Smooth muscle cell (in vitro differentiated cells): ENCODE data around the gene RHOU. TPM values are rescaled to one million over a fixed set of nuclear protein-coding genes. Genes with fewer than 3 reads are reported as not detected.
"Not testable (repeated sequence)": the region's sequence is repeated elsewhere in the genome, so short reads cannot be mapped to it uniquely, and the experiment has no call there.

Experiments used
- DNase-seq: peaks from one replicate; lab custom pipeline; 2025; ENCODE audit not compliant: unreplicated experiment; lab: John Stamatoyannopoulos, UW
- H2AFZ ChIP-seq: fragments of 200-600 bp; sonication (generic); 2 replicates; pipeline ENCODE4 v1.6.0; 2016; ENCODE audit warnings: antibody characterized with exemption, low read depth, mild to moderate bottlenecking
- H3F3A ChIP-seq: fragments of 200-600 bp; sonication (generic); 2 replicates; pipeline ENCODE4 v1.6.0; 2017; ENCODE audit warnings: antibody characterized with exemption, low read depth
- H3K27ac ChIP-seq: fragments of 200-600 bp; sonication (generic); 2 replicates; pipeline ENCODE4 v1.5.1; 2016; ENCODE audit warnings: low read depth, mild to moderate bottlenecking
- H3K27me3 ChIP-seq: fragments of 200-600 bp; sonication (generic); 2 replicates; pipeline ENCODE4 v1.6.1; 2016; ENCODE audit warnings: low read depth, mild to moderate bottlenecking
- H3K36me3 ChIP-seq: fragments of 200-600 bp; sonication (generic); 2 replicates; pipeline ENCODE4 v1.5.1; 2016; ENCODE audit warnings: low read depth
- H3K4me1 ChIP-seq: fragments of 200-600 bp; sonication (generic); 2 replicates; pipeline ENCODE4 v1.5.1; 2016; ENCODE audit warnings: low read depth
- H3K4me2 ChIP-seq: fragments of 200-600 bp; sonication (generic); 2 replicates; pipeline ENCODE4 v1.6.0; 2016; ENCODE audit warnings: mild to moderate bottlenecking
- H3K4me3 ChIP-seq: fragments of 200-600 bp; sonication (generic); 2 replicates; pipeline ENCODE4 v1.5.1; 2016; ENCODE audit warnings: mild to moderate bottlenecking
- H3K79me2 ChIP-seq: fragments of 200-600 bp; sonication (generic); 2 replicates; pipeline ENCODE4 v1.6.0; 2016; ENCODE audit warnings: low read depth, mild to moderate bottlenecking
- H3K9ac ChIP-seq: fragments of 200-600 bp; sonication (generic); 2 replicates; pipeline ENCODE4 v1.6.0; 2016; ENCODE audit warnings: low read depth
- H3K9me3 ChIP-seq: fragments of 200-600 bp; sonication (generic); replicated peaks from 2 replicates; pipeline ENCODE4 v1.5.1; 2016; ENCODE audit warnings: low read depth
- H4K20me1 ChIP-seq: fragments of 200-600 bp; sonication (generic); 2 replicates; pipeline ENCODE4 v1.6.0; 2016; ENCODE audit warnings: low read depth
- WGBS: methylation state at CpG from one replicate; pipeline ENCODE4 v1.1.7; 2016; ENCODE audit warnings: low lambda C conversion rate; 5-methylcytosine and 5-hydroxymethylcytosine counted together
- polyA plus RNA-seq: library from polyadenylated mRNA; unstranded; fragments of >200 nt; fragmentation: Nextera tagmentation; extraction: Ambion mirVana; gene quantifications from 2 replicates; pipeline ENCODE4 v1.2.1, GENCODE V29; 2016
- total RNA-seq: library from RNA; depleted of rRNA; stranded (reverse); fragments of >200 nt; gene quantifications from 2 replicates; pipeline ENCODE4 v1.2.3, GENCODE V29; 2014
- TF ChIP-seq, protein P1 (sequence below): fragments of 200-600 bp; sonication (generic); IDR thresholded peaks from 2 replicates; pipeline ENCODE4 v1.5.1; 2017; ENCODE audit warnings: borderline replicate concordance, mild to moderate bottlenecking, antibody characterized with exemption; ENCODE audit not compliant: insufficient read depth, poor library complexity, severe bottlenecking

Gene RHOU
- total and polyA plus RNA-seq, 2 experiments from 2014 or later = 25.8 to 50.6 TPM

DNA sequence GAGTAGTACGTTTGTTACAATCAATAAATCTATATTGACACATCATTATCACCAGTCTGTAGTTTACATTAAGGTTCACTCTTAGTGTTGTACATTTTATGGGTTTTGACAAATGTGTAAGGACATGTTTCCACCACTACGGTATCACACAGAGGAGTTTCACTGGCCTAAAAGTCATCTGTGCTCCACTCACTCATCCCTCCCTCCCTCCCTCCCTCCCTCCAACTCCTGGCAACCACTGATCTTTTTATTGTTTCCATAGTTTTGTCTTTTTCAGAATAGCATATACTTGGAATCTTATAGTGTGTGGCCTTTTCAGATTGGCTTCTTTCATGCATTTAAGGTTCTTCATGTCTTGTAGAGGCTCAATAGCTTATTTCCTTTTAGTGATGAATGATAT lies 44.1 kb upstream of the RHOU start:
- no peak overlapping the region for H3K4me2 ChIP-seq
- no peaks in the 10 kb centered on the region for H3K27me3 ChIP-seq
- H3K9me3 ChIP-seq = no peaks in the 10 kb centered on the region
- H4K20me1 ChIP-seq = no peaks in the 10 kb centered on the region
- no peaks in the 10 kb centered on the region for H3K36me3 ChIP-seq
- H2AFZ ChIP-seq = no peak overlapping the region
- TF ChIP-seq, protein P1, sequence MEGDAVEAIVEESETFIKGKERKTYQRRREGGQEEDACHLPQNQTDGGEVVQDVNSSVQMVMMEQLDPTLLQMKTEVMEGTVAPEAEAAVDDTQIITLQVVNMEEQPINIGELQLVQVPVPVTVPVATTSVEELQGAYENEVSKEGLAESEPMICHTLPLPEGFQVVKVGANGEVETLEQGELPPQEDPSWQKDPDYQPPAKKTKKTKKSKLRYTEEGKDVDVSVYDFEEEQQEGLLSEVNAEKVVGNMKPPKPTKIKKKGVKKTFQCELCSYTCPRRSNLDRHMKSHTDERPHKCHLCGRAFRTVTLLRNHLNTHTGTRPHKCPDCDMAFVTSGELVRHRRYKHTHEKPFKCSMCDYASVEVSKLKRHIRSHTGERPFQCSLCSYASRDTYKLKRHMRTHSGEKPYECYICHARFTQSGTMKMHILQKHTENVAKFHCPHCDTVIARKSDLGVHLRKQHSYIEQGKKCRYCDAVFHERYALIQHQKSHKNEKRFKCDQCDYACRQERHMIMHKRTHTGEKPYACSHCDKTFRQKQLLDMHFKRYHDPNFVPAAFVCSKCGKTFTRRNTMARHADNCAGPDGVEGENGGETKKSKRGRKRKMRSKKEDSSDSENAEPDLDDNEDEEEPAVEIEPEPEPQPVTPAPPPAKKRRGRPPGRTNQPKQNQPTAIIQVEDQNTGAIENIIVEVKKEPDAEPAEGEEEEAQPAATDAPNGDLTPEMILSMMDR = no peak
- no peak for DNase-seq
- no peak overlapping the region for H3K4me3 ChIP-seq
- 31% methylated on average over 2 of the region's 2 CpGs for WGBS
- no peak overlapping the region for H3K27ac ChIP-seq
- H3F3A ChIP-seq = no peaks in the 10 kb centered on the region
- H3K9ac ChIP-seq = no peak overlapping the region
- no peaks in the 10 kb centered on the region for H3K4me1 ChIP-seq
- H3K79me2 ChIP-seq = no peaks in the 10 kb centered on the region

DNA sequence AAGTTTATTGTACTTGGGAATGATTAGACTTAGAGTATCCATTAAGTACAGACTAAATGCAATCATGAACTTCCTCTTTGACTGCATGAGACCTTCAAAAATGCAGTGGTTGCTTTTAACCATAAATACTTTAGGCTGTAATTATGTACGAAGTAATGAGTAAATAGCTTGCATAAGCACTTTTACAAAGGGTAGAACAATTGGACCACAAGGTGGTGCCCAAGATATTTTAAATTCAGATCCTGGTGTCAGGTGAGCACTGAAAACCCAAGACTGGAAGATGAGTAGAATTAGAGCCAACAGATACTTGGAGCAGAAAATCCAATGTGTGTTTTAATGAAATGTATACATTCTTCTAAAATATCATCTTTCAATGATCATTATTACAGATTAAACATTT lies 43.4 kb upstream of the RHOU start:
- Histone ChIP-seq H2AFZ (no peak overlapping the region), H4K20me1 (no peaks in the 10 kb centered on the region), H3F3A (peaks cover 3% of the 10 kb centered on the region), H3K36me3 (no peaks in the 10 kb centered on the region), H3K4me1 (no peaks in the 10 kb centered on the region), H3K9ac (no peak overlapping the region), H3K27ac (no peak overlapping the region), H3K9me3 (no peaks in the 10 kb centered on the region), H3K27me3 (no peaks in the 10 kb centered on the region), H3K4me2 (no peak overlapping the region), H3K4me3 (no peak overlapping the region), H3K79me2 (no peaks in the 10 kb centered on the region)
- WGBS = 28% methylated on average over 1 of the region's 1 CpG
- TF ChIP-seq, protein P1 = peak; percentile 36
- no peak for DNase-seq

DNA sequence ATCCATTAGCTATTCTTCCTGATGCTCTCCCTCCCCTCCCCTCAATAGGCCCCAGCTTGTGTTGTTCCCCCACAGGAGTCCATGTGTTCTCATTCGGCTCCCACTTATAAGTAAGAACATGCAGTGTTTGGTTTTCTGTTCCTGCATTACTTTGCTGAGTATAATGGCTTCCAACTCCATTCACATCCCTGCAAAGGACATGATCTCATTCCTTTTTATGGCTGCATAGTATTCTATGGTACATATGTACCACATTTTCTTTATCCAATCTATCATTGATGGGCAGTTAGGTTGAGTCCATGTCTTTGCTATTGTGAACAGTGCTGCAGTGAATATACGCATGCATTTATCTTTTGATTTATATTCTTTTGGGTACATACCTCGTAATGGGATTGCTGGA lies 40.8 kb upstream of the RHOU start:
- not testable (repeated sequence) for H3K4me1 ChIP-seq, H4K20me1 ChIP-seq, H3K9me3 ChIP-seq, H3K79me2 ChIP-seq, H3K4me2 ChIP-seq, H2AFZ ChIP-seq, H3K36me3 ChIP-seq, H3K9ac ChIP-seq, H3K27ac ChIP-seq, DNase-seq, H3K4me3 ChIP-seq, H3F3A ChIP-seq, H3K27me3 ChIP-seq
- 93% methylated on average over 3 of the region's 3 CpGs for WGBS

DNA sequence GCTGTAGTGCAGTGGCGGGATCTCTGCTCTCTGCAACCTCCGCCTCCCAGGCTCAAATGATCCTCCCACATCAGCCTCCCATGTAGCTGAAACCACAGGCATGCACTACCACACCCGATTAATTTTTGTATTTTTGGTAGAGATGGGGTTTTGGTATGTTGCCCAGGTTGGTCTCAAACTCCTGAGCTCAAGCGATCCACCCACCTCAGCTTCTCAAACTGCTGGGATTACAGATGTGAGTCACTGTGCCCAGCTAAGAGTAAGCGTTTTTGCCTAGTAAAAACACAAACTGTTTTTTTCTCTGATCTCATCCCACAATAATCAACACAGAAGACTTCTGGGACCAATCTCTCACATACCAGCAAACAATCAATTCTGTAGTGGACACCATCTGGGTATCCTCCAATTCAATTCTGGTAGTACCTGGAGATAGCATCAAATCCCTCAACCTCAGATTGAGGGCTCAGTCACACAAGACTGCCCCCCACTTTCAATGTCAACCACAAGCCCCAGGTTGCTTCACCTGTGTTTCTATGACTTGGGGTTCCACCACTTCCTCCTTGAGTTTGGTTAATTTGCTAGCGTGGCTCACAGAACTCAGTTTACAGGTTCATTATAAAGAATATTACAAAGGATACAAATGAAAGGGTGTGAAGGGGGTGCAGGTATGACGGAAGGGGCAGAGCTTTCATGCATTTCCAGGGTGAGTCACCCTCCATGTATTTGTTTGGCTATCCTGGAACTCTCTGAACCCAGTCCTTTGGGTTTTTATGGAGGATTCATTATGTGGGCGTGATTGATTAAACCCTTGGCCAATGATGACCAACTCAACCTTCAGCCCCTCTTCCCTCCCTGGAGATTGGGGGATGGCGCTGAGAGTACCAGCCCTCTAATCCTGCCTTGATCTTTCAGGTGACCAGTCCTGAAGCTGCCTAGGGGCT lies 40.0 kb upstream of the RHOU start:
- no peak overlapping the region for H3K27ac ChIP-seq
- H3K9ac ChIP-seq = no peak overlapping the region
- H3K9me3 ChIP-seq = no peaks in the 10 kb centered on the region
- H3K36me3 ChIP-seq = no peaks in the 10 kb centered on the region
- no peaks in the 10 kb centered on the region for H3K4me1 ChIP-seq
- H3F3A ChIP-seq = peaks cover 5% of the 10 kb centered on the region
- H3K4me2 ChIP-seq = no peak overlapping the region
- no peak for DNase-seq
- WGBS = 77% methylated on average over 9 of the region's 9 CpGs
- no peaks in the 10 kb centered on the region for H3K79me2 ChIP-seq
- no peak overlapping the region for H3K4me3 ChIP-seq
- TF ChIP-seq, protein P1 = no peak
- no peaks in the 10 kb centered on the region for H3K27me3 ChIP-seq
- H4K20me1 ChIP-seq = no peaks in the 10 kb centered on the region
- H2AFZ ChIP-seq = no peak overlapping the region
